HEK293 (cell line): ENCODE results near the gene NAPB.

Source experiments
- CTCF ChIA-PET: fragments of 350-600 bp; formaldehyde crosslinking; extraction: SDS; loops from one replicate; lab custom pipeline; 2021; ENCODE audit warnings: antibody characterized with exemption; lab: Yijun Ruan, JAX
- POLR2A ChIA-PET: fragments of 300-600 bp; formaldehyde crosslinking; extraction: SDS; loops from one replicate; lab custom pipeline; 2020; ENCODE audit warnings: antibody characterized with exemption, inconsistent platforms; lab: Yijun Ruan, JAX
- H3K27ac ChIP-seq: fragments of 200-500 bp; sonication (Bioruptor generic); 2 replicates; pipeline ENCODE4 v1.5.1; 2014; ENCODE audit warnings: low read depth, low read length, control low read depth, inconsistent platforms; ENCODE audit errors: extremely low read depth
- H3K36me3 ChIP-seq, 2 experiments: fragments of 200-500 bp in 1 of 2; sonication (Bioruptor generic) in 1 of 2; 1 replicate in 1 of 2; 2 replicates in 1 of 2; pipeline ENCODE4 v1.5.1; 2014 to 2017; ENCODE audit warnings: inconsistent platforms in 2 of 2, low read length in 2 of 2; ENCODE audit not compliant: control insufficient read depth in 2 of 2, insufficient read depth in 1 of 2
- H3K4me1 ChIP-seq: fragments of 200-500 bp; sonication (Bioruptor generic); 2 replicates; pipeline ENCODE4 v1.5.1; 2014; ENCODE audit warnings: mild to moderate bottlenecking, low read length, inconsistent platforms; ENCODE audit not compliant: control insufficient read depth, insufficient read depth
- H3K4me3 ChIP-seq: 2 replicates; pipeline ENCODE4 v1.5.1; 2011; ENCODE audit warnings: low read depth, mild to moderate bottlenecking, control low read depth, low read length, moderate library complexity
- H3K9me3 ChIP-seq: fragments of 200-500 bp; sonication (Bioruptor generic); 2 replicates; pipeline ENCODE4 v1.5.1; 2014; ENCODE audit warnings: low read depth, low read length, inconsistent platforms; ENCODE audit not compliant: control insufficient read depth, insufficient read depth
- BCL11A ChIP-seq: fragments of 450-650 bp; formaldehyde crosslinking; IDR thresholded peaks from 2 replicates; pipeline ENCODE4 v1.5.1; 2016; ENCODE audit warnings: low read depth, missing biosample characterization, missing genetic modification characterization
- GLIS1 ChIP-seq: fragments of 450-650 bp; formaldehyde crosslinking; IDR thresholded peaks from 2 replicates; pipeline ENCODE4 v1.5.1; 2016; ENCODE audit warnings: missing biosample characterization, missing genetic modification characterization
- REPIN1 ChIP-seq: fragments of 450-650 bp; formaldehyde crosslinking; IDR thresholded peaks from 2 replicates; pipeline ENCODE4 v1.5.1; 2017; ENCODE audit warnings: missing biosample characterization, missing genetic modification characterization, low read depth
- TCF7L2 ChIP-seq: IDR thresholded peaks from 2 replicates; pipeline ENCODE4 v1.6.1; 2011; ENCODE audit warnings: low read depth, mild to moderate bottlenecking, inconsistent platforms, low read length, moderate library complexity, borderline replicate concordance
- YY2 ChIP-seq: fragments of 450-650 bp; formaldehyde crosslinking; IDR thresholded peaks from 2 replicates; pipeline ENCODE4 v1.5.1; 2016; ENCODE audit warnings: missing biosample characterization, missing genetic modification characterization
- ZBTB20 ChIP-seq: fragments of 450-650 bp; formaldehyde crosslinking; IDR thresholded peaks from 2 replicates; pipeline ENCODE4 v1.5.1; 2016; ENCODE audit warnings: missing biosample characterization, missing genetic modification characterization
- ZBTB21 ChIP-seq: fragments of 450-650 bp; formaldehyde crosslinking; IDR thresholded peaks from 2 replicates; pipeline ENCODE4 v1.5.1; 2017; ENCODE audit warnings: missing biosample characterization, missing genetic modification characterization
- ZBTB7A ChIP-seq: fragments of 450-650 bp; formaldehyde crosslinking; IDR thresholded peaks from 2 replicates; pipeline ENCODE4 v1.5.1; 2016; ENCODE audit warnings: low read depth, missing biosample characterization, missing genetic modification characterization
- ZFP69B ChIP-seq: fragments of 450-650 bp; formaldehyde crosslinking; IDR thresholded peaks from 2 replicates; pipeline ENCODE4 v1.5.1; 2016; ENCODE audit warnings: missing biosample characterization, missing genetic modification characterization
- ZNF112 ChIP-seq: fragments of 450-650 bp; formaldehyde crosslinking; IDR thresholded peaks from 2 replicates; pipeline ENCODE4 v1.5.0; 2017; ENCODE audit warnings: missing biosample characterization, missing genetic modification characterization
- ZNF121 ChIP-seq: fragments of 450-650 bp; formaldehyde crosslinking; IDR thresholded peaks from 2 replicates; pipeline ENCODE4 v1.5.1; 2016; ENCODE audit warnings: missing biosample characterization, missing genetic modification characterization
- ZNF133 ChIP-seq: fragments of 450-650 bp; formaldehyde crosslinking; IDR thresholded peaks from 2 replicates; pipeline ENCODE4 v1.5.1; 2016; ENCODE audit warnings: missing biosample characterization, missing genetic modification characterization
- ZNF157 ChIP-seq: fragments of 450-650 bp; formaldehyde crosslinking; IDR thresholded peaks from 2 replicates; pipeline ENCODE4 v1.5.1; 2016; ENCODE audit warnings: missing biosample characterization, missing genetic modification characterization
- ZNF2 ChIP-seq: fragments of 450-650 bp; formaldehyde crosslinking; IDR thresholded peaks from 2 replicates; pipeline ENCODE4 v1.5.1; 2016; ENCODE audit warnings: missing biosample characterization, missing genetic modification characterization
- ZNF274 ChIP-seq, 2 experiments: fragments of 200-500 bp in 1 of 2; fragments of 450-650 bp in 1 of 2; sonication (Bioruptor generic) in 1 of 2; formaldehyde crosslinking in 1 of 2; IDR thresholded peaks; 2 replicates each; pipeline versions ENCODE4 v1.5.1 to v1.6.1; 2014 to 2016; ENCODE audit warnings: borderline replicate concordance in 1 of 2, inconsistent platforms in 1 of 2, low read length in 1 of 2, missing biosample characterization in 1 of 2, missing genetic modification characterization in 1 of 2
- ZNF324 ChIP-seq: fragments of 450-650 bp; formaldehyde crosslinking; IDR thresholded peaks from 2 replicates; pipeline ENCODE4 v1.5.1; 2016; ENCODE audit warnings: missing biosample characterization, missing genetic modification characterization
- ZNF350 ChIP-seq: fragments of 450-650 bp; formaldehyde crosslinking; IDR thresholded peaks from 2 replicates; pipeline ENCODE4 v1.5.0; 2017; ENCODE audit warnings: missing biosample characterization, mild to moderate bottlenecking, missing genetic modification characterization
- ZNF366 ChIP-seq: fragments of 450-650 bp; formaldehyde crosslinking; conservative IDR thresholded peaks from 2 replicates; pipeline ENCODE4 v1.5.1; 2016; ENCODE audit warnings: missing biosample characterization, missing genetic modification characterization
- ZNF394 ChIP-seq: fragments of 450-650 bp; formaldehyde crosslinking; IDR thresholded peaks from 2 replicates; pipeline ENCODE4 v1.5.1; 2016; ENCODE audit warnings: missing biosample characterization, missing genetic modification characterization, mild to moderate bottlenecking, moderate library complexity, borderline replicate concordance
- ZNF623 ChIP-seq: fragments of 450-650 bp; formaldehyde crosslinking; IDR thresholded peaks from 2 replicates; pipeline ENCODE4 v1.5.1; 2016; ENCODE audit warnings: missing biosample characterization, missing genetic modification characterization
- ZNF654 ChIP-seq: fragments of 450-650 bp; formaldehyde crosslinking; IDR thresholded peaks from 2 replicates; pipeline ENCODE4 v1.5.1; 2016; ENCODE audit warnings: low read depth, missing biosample characterization, missing genetic modification characterization
- TF ChIP-seq, protein P1 (sequence below): fragments of 450-650 bp; formaldehyde crosslinking; IDR thresholded peaks from 2 replicates; pipeline ENCODE4 v1.5.1; 2016; ENCODE audit warnings: missing biosample characterization, missing genetic modification characterization
- TF ChIP-seq, protein P2 (sequence below): fragments of 450-650 bp; formaldehyde crosslinking; IDR thresholded peaks from 2 replicates; pipeline ENCODE4 v1.5.1; 2017; ENCODE audit warnings: missing biosample characterization, missing genetic modification characterization
- TF ChIP-seq, protein P3 (sequence below): fragments of 450-650 bp; formaldehyde crosslinking; IDR thresholded peaks from 2 replicates; pipeline ENCODE4 v1.5.1; 2016; ENCODE audit warnings: missing biosample characterization, missing genetic modification characterization
- TF ChIP-seq, protein P4 (sequence below): fragments of 450-650 bp; formaldehyde crosslinking; IDR thresholded peaks from 2 replicates; pipeline ENCODE4 v1.5.1; 2016; ENCODE audit warnings: missing biosample characterization, missing genetic modification characterization, borderline replicate concordance

Gene NAPB

DNA sequence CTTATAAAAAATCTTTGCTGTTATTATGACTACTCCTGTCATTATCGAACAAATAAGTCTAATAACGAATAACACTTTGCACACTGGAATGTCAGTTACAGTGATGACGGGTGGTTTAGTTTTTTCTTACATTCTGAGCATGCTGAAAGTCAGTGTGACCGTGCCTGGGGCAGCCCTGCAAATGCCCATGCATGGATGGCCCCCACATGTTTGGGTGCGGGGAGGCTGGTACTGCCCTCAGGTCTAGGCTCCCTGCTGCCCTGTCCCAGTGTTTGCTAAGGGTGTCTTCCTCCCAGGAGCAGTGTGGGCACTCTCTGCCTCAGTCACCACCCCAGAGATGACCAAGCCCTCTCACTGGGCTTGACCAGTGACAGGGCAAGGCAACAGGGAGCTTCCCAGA lies 21.1 kb upstream of the NAPB start:
- H3K4me1 ChIP-seq: no peaks in the 10 kb centered on the region
- no peaks in the 10 kb centered on the region for H3K36me3 ChIP-seq
- TF ChIP-seq ZBTB7A (tag by site-specific recombination) (no peak), ZNF112 (tag by site-specific recombination) (no peak), ZNF157 (tag by site-specific recombination) (no peak), ZNF350 (tag by site-specific recombination) (no peak), ZNF133 (no peak), ZNF121 (tag by site-specific recombination) (no peak), YY2 (tag by site-specific recombination) (no peak), ZNF366 (tag by site-specific recombination) (no peak)
- no peaks in the 10 kb centered on the region for H3K9me3 ChIP-seq
- ChIA-PET POLR2A (no interaction called here), CTCF (interaction anchor here (0.6 to 3.9 kb wide), 18 partner anchors 8 to 226 kb away, joined by 3 to 84 read pairs (median 4); partner anchors contain the start of genes CST9 and NAPB)
- H3K27ac ChIP-seq: no peak overlapping the region
- H3K4me3 ChIP-seq: no peak overlapping the region

DNA sequence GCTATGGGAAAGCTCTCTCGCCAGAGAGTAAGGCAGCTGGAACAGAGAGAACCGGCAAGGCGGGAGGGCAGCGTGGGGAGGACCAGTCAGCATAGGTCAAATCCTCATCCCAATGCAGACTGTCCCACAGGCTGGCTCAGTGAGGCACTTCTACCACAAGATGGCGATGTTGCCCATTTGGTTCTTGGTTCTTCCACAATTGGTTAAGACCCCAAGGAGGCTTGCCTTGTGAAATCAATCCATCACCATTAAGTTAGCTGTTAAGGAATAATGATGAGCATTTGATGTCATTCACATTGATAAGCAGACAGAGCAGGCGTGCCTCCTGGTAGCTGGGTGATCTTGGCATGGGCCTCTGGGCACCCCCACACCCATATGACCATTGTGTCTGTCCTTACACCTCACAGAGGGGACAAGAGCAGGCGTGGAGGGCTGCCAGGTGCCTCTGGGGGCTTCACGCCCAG lies 20.6 kb upstream of the NAPB start:
- no peaks in the 10 kb centered on the region for H3K4me1 ChIP-seq
- no peaks in the 10 kb centered on the region for H3K9me3 ChIP-seq
- no peak overlapping the region for H3K27ac ChIP-seq
- no peak overlapping the region for H3K4me3 ChIP-seq
- POLR2A ChIA-PET: no interaction called here
- no peaks in the 10 kb centered on the region for H3K36me3 ChIP-seq
- CTCF ChIA-PET: interaction anchor here (0.6 to 3.9 kb wide), 25 partner anchors 8 to 1968 kb away, joined by 3 to 84 read pairs (median 3); partner anchors contain the start of genes CST9 and NAPB
- 0 out of 2 replicates have a peak, but pooled peaks have one; percentile 20 for TF ChIP-seq ZNF2
- TF ChIP-seq ZBTB20 (tag by site-specific recombination): no peak
- no peak for TF ChIP-seq ZBTB21 (tag by site-specific recombination)
- TF ChIP-seq ZNF654 (tag by site-specific recombination): peak; percentile 88
- TF ChIP-seq, protein P1, sequence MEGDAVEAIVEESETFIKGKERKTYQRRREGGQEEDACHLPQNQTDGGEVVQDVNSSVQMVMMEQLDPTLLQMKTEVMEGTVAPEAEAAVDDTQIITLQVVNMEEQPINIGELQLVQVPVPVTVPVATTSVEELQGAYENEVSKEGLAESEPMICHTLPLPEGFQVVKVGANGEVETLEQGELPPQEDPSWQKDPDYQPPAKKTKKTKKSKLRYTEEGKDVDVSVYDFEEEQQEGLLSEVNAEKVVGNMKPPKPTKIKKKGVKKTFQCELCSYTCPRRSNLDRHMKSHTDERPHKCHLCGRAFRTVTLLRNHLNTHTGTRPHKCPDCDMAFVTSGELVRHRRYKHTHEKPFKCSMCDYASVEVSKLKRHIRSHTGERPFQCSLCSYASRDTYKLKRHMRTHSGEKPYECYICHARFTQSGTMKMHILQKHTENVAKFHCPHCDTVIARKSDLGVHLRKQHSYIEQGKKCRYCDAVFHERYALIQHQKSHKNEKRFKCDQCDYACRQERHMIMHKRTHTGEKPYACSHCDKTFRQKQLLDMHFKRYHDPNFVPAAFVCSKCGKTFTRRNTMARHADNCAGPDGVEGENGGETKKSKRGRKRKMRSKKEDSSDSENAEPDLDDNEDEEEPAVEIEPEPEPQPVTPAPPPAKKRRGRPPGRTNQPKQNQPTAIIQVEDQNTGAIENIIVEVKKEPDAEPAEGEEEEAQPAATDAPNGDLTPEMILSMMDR (tag by site-specific recombination): peak; percentile 71
- TF ChIP-seq ZFP69B (tag by site-specific recombination): no peak
- TF ChIP-seq REPIN1 (tag by site-specific recombination): no peak
- TF ChIP-seq GLIS1 (tag by site-specific recombination): peak; percentile 14; the same call in 1 of the 2 replicates

DNA sequence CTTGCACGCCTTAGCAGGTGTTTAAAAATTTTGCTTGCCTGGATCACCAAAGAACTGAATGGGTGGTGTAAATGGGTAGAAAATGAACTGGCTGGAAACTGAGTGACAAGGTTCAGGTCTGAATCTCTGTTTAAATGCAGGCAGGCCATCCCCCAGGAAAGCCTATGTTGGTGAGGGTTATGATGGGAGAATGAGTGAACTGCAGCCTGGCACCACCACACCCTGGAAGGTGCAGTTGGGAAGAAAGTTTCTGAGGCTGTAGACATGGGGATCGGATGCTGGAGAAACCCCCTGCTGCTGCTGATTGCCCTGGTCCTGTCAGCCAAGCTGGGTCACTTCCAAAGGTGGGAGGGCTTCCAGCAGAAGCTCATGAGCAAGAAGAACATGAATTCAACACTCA lies 18.7 kb upstream of the NAPB start:
- Histone ChIP-seq H3K9me3 (no peaks in the 10 kb centered on the region), H3K4me1 (no peaks in the 10 kb centered on the region), H3K36me3 (no peaks in the 10 kb centered on the region), H3K4me3 (no peak overlapping the region), H3K27ac (no peak overlapping the region)
- CTCF ChIA-PET: interaction anchor here (0.6 to 1.6 kb wide), 2 partner anchors 167 to 500 kb away, joined by 4 to 13 read pairs; no protein-coding TSS in a partner anchor
- POLR2A ChIA-PET: interaction anchor here (0.7 kb wide), 1 partner anchor 140 kb away, joined by 5 read pairs; no protein-coding TSS in a partner anchor
- TF ChIP-seq ZNF623 (tag by site-specific recombination) (no peak), ZNF274 (IDR thresholded peaks at IDR 0.05; ENCODE audit: low read length) (no peak), ZNF274 (tag by site-specific recombination; IDR thresholded peaks at IDR 0.05; ENCODE audit: borderline replicate concordance) (no peak), TCF7L2 (no peak), ZNF2 (no peak), ZNF324 (tag by site-specific recombination) (no peak), ZNF394 (tag by site-specific recombination) (no peak), BCL11A (tag by site-specific recombination) (no peak)
- TF ChIP-seq, protein P2, sequence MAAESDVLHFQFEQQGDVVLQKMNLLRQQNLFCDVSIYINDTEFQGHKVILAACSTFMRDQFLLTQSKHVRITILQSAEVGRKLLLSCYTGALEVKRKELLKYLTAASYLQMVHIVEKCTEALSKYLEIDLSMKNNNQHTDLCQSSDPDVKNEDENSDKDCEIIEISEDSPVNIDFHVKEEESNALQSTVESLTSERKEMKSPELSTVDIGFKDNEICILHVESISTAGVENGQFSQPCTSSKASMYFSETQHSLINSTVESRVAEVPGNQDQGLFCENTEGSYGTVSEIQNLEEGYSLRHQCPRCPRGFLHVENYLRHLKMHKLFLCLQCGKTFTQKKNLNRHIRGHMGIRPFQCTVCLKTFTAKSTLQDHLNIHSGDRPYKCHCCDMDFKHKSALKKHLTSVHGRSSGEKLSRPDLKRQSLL (tag by site-specific recombination): no peak
- TF ChIP-seq, protein P3, sequence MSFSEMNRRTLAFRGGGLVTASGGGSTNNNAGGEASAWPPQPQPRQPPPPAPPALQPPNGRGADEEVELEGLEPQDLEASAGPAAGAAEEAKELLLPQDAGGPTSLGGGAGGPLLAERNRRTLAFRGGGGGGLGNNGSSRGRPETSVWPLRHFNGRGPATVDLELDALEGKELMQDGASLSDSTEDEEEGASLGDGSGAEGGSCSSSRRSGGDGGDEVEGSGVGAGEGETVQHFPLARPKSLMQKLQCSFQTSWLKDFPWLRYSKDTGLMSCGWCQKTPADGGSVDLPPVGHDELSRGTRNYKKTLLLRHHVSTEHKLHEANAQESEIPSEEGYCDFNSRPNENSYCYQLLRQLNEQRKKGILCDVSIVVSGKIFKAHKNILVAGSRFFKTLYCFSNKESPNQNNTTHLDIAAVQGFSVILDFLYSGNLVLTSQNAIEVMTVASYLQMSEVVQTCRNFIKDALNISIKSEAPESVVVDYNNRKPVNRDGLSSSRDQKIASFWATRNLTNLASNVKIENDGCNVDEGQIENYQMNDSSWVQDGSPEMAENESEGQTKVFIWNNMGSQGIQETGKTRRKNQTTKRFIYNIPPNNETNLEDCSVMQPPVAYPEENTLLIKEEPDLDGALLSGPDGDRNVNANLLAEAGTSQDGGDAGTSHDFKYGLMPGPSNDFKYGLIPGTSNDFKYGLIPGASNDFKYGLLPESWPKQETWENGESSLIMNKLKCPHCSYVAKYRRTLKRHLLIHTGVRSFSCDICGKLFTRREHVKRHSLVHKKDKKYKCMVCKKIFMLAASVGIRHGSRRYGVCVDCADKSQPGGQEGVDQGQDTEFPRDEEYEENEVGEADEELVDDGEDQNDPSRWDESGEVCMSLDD (tag by site-specific recombination): no peak
- TF ChIP-seq, protein P4, sequence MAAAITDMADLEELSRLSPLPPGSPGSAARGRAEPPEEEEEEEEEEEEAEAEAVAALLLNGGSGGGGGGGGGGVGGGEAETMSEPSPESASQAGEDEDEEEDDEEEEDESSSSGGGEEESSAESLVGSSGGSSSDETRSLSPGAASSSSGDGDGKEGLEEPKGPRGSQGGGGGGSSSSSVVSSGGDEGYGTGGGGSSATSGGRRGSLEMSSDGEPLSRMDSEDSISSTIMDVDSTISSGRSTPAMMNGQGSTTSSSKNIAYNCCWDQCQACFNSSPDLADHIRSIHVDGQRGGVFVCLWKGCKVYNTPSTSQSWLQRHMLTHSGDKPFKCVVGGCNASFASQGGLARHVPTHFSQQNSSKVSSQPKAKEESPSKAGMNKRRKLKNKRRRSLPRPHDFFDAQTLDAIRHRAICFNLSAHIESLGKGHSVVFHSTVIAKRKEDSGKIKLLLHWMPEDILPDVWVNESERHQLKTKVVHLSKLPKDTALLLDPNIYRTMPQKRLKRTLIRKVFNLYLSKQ (tag by site-specific recombination): no peak
